Measurements from ENCODE around the gene CUBN. TPM values are rescaled to one million over a fixed set of nuclear protein-coding genes. Genes with fewer than 3 reads are reported as not detected.
A peak's percentile ranks its signal among the peaks of the same experiment; 100 is the strongest.

CUBN gene
- total RNA-seq, 1 donor from 2014 or later: 0.22 TPM

DNA sequence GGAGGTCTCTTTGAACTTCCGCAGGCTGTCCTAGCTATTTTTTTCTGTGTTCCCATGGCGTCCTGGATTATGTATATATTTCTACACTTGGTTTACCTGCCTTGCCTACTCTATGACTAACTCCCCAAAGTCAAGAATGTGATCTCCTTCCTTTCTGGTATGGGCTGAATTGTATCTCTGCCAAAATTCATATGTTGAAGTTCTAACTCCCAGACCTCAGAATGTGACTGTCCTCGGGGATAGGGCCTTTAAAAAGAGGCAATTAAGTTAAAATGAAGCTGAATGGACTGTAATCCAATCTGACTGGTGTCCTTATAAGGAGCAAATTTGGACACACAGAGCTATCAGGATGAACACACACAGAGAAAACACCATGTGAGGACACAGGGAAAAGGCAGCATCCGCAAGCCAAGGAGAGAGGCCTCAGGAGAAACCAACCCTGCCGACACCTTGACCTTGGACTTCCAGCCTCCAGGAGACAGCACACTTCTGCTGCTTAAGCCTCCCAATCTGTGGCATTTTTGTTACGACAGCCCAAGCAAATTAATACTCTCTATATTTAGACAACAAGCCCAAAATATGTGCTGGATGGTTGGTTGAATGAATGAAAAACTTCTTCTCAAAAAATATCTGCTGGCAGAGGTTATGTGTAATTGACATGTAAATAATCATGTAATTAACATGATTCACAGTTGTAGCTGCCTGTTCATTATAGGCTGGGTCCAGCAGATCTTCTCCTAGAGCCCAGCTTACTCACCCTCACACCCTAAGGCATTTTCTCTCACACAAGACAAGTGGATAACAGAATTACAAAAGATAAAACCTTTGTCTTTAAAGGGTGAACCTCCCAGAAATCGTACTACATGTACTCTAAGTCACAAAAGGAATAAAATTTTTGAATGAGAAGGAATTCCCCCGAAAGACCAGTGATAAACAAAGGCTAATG, 123.7 kb downstream of the CUBN start:
- intact Hi-C loops (cut with DNase I): no loop called here
- DNase-seq (no peak), ATAC-seq (ENCODE audit: poor library complexity) (no peak)

DNA sequence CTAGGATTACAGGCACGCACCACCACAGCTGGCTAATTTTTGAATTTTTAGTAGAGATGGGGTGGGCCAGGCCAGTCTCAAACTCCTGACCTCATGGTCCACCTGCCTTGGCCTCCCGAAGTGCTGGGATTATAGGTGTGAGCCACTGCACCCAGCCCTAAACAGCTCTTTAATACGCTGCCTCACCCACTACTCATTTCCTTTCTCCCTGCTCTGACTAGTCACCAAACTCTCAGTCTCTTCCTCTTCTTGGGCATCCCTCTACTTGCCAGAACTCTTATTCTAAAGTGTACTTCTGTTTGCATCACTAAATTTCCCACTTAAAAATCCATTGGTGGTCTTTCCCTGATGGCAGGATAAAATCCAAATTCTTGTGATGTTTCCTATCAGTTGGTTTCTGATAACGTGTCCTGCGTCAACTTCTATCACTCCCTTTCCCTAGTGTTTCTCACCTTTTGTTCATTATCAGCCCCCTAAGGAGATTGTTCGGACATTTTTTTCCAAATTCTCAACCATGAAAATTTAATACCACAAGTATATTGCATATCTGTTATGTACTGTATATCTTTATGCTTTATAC, 124.7 kb downstream of the CUBN start:
- intact Hi-C loops (cut with DNase I): no loop called here
- no peak for ATAC-seq (ENCODE audit: poor library complexity)
- DNase-seq: no peak

DNA sequence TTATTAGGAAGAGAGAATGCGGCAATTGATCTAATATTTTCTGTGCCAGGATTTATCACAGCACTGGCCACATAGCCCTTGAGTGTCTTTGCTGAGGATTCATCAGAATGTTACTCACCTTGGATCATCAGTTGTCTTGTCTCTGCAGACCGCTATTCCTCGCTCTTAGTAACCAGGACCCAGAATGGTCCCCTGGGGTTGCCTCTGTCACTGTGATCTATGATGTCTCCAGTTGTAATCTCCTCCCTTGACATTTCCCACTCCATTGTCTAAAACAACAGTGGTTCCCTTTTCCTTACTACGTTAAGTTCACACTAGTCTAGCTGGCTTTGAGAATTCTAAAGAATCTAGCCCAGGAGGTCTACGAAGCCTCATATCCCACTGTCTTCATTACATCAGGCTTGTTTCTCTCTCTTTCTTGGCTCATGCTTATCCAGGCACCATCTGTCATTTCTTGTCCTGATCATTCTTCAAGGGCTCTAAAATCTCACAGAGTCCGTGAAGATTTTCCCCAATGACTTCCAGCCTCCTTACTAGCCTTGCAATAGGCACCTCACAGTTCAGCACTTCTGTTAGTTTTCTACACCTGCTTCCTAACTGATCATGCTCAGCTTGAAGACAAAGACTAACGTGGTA, 125.8 kb downstream of the CUBN start:
- ATAC-seq (ENCODE audit: poor library complexity) (no peak), DNase-seq (no peak)
- intact Hi-C loops (cut with DNase I): no loop called here

DNA sequence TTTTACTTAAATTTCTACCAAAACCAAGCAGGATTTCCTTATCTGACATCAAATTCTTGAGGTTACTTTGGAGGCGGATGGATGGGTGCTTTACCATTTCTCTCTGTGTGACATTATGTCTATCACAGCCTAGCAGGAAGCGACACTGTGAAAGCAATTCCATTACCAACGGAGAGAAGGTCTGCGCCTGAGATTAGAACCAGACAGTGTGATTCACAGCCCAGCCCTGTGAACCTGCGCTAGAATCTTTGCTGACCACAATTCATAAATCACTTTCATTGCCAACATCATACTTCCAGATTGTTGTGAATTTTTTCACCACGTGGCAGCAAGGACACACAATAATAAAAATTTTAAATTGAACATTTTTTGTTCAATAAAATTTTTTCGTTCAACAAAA, 126.5 kb downstream of the CUBN start:
- intact Hi-C loops (cut with DNase I): no loop called here

DNA sequence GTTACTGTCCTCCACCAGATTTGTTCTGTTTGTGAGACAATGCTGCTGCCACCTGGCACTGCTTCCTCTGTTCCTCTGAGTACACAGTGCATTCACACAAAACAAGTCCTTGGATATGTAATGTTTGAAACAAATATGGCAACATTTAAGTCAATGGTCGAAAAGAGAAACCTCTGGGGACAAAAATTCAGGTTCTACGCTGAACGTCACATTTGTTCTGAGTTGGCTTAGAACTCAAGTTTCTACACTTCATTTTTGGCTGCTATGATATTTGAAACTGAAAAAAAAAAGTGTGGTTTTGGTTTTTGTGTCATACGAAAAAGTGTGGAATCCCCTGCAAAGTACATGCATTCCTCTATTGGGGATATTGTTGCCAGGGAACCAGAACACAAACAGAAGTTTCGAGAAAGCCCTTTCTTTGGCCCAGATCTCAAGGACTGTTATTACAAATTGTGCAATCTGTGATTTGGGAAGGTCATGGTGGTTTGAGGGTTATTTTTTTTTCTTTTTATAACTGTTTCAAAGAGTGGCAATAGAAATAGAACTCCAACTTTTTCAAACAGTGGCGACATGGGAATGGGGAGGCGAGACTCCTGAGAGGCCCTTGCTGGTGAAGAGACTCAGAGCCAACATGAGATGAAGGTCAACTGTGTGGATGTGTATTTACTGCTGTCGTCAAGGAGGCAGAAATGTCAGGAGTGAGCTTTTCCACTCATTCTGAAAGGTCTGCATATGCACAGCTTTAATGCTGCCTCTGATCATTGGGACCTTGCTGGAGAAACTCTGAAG, 127.5 kb downstream of the CUBN start:
- ATAC-seq (ENCODE audit: poor library complexity) (peak; percentile 87), DNase-seq (peak; percentile 73)
- intact Hi-C loops (cut with DNase I): no loop called here

More for the DNA sequence above, 126.5 kb downstream of the CUBN start:
- ATAC-seq (ENCODE audit: poor library complexity): no peak
- DNase-seq: no peak

DNA sequence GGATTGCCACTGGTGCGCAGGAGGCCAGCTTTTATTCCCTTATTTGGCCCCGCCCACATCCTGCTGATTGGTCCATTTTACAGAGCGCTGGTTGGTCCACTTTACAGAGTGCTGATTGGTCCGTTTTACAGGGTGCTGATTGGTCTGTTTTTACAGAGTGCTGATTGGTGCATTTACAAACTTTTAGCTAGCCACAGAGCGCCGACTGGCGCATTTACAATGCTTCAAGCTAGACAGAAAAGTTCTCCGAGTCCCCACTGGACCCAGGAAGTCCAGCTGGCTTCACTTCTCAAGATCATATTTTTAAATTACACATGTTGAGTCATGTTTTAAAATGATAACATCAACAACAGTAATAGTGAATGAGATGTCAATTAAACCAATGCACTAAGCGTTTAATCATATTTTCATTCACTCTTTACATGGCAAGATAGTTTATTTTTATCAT, 128.3 kb downstream of the CUBN start:
- peak; percentile 72 for DNase-seq
- ATAC-seq (ENCODE audit: poor library complexity): peak; percentile 56
- intact Hi-C loops (cut with DNase I): no loop called here

DNA sequence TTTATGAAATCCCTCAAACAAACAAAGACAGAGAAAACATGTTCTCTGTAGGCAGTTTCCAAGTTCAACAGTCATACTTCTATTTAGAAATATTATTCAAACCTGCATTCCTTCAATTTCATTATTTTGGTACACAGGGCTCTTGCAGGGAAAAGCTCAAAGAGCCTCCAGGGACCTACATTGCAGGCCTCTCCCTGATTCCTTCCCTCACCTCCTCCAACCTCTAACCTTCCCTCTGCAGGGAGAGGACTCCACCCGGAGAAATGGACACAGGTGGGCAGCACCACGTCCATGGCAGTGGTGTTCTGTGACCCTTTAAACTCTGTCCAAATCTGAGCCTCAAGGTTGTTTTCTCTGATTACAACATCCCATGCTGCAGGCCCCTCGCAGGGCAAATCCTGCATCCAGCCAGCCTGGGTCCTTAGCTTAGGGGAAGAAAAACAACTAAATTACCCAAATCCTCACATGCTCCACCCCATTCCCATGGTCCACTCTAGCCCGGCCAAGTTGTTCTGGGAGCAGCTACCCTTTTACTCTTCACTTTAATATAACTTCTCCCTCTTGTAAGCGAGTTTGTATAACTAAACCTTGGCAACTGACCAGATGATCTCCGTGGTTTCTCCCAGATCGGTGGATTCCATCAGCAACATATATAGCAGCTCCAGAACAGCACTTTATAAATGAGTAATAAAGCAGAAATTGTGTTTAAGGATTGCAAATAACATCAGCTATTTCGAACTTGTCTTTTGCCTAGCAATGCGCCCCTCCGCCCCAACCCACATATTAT, 129.8 kb downstream of the CUBN start:
- ATAC-seq (ENCODE audit: poor library complexity) (no peak), DNase-seq (no peak)
- intact Hi-C loops (cut with DNase I): no loop called here

DNA sequence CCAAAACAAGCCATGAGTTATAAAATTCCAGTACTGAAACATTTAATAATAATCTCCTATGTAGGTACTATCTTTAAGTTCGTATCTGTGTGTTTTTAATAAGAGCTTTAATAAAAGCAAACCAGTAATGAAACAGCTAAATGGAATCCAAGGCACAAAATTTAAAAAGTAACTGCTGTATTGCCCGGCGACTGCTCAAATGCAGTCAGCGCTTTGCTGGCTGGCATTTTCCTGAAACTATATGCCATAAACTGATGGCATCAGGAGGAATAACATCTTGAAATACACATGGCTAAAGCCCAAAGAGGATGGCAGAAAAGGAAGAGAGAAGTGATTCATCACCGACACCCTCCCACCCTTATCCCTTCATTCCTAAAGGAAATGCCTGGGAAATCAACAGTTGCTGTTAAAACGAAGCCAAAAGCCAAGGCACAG, 133.1 kb downstream of the CUBN start:
- no peak for DNase-seq
- ATAC-seq (ENCODE audit: poor library complexity): no peak
- intact Hi-C loops (cut with DNase I): no loop called here

DNA sequence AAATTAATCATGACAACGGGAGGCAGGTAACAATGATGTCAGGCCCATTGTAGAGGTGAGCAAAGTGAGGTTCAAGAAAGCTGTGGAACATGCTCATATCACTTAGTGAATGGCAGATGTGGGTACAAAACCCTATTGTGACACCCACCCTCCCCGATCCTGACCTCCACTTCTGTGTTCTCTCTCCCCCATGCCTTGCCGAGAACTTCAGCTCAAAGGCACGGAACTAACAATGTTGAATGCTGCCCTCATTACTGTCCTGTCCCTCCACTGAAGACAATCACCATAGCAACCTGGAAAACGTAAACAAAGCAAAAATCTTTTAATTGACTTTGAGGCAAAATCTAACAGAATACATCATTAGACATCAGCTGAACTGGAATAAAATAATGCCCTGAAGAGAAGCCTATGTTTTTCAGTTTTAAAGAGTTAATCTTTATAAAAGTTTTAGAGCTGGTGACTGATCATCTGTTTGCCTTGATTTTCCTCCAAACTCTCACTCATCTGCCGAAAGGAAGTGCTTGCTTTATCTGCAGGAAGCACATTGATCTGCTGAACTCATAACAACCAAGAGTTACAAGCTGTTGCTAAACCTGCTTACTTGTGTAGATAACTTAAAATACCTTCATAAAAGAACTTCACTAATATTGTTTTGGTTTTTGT, 133.6 kb downstream of the CUBN start:
- DNase-seq (no peak), ATAC-seq (ENCODE audit: poor library complexity) (peak; percentile 66)
- intact Hi-C loops (cut with DNase I): no loop called here

DNA sequence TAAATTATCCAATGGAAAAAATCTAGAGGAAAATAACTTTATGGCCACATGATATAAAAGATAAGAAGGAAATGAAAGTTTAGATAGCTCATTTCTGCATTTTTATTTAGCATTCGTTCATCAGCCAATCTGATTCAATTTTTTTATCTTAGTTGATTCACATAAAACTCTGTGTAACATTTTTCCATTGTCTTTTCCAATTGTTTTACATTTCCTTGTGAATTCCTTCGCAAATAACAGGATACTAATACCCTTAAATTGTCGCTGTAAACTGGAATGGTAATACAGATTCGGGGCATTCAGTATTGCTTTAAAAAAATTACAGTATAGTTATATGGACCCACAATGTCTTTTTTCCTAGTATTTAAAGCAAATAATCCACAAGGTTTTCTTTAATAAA, 136.4 kb downstream of the CUBN start:
- DNase-seq (no peak), ATAC-seq (ENCODE audit: poor library complexity) (no peak)
- intact Hi-C loops (cut with DNase I): no loop called here

DNA sequence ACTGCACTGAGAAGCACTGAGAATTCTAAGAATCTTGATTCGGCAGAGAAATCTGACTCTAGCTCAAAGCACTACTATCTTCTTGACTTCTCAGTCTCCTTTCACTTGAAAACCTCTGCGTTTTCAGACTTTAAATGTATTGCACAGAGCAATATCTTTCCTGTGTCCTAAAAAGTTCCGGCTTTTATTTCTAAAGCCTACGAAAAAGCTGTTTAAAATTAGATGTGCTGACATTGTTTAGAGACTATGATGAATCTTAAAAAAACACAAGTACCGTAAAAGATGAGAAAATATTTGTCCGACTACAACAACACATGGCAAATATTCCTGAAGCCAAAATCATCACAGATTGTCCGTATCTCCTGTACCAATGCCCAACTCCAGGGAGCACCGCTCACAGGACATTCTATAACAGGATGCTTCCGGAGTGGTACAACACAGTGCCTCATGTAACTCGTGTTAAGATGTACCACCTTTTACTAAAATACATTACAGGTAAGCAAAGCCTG, 136.9 kb downstream of the CUBN start:
- ATAC-seq (ENCODE audit: poor library complexity): no peak
- intact Hi-C loops (cut with DNase I): no loop called here
- DNase-seq: no peak

DNA sequence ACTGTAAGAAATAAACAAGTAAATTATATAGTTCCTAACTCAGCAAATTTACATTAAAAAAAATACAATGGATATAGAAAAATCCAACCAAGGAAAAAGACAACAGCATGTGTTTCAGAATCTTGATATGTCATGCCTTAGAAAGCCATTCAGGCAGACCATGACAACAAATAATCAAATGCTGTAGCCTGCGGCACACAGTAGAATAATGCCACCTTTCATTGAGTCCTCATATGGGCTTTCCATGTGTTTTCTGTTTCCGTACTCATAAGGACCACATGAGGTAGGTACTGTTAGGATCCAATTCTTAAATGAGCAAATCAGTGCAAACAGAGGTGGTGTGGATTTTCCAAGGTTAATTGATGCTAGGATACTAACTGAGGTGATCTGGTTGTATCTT, 138.6 kb downstream of the CUBN start:
- intact Hi-C loops (cut with DNase I): no loop called here
- DNase-seq (no peak), ATAC-seq (ENCODE audit: poor library complexity) (no peak)

DNA sequence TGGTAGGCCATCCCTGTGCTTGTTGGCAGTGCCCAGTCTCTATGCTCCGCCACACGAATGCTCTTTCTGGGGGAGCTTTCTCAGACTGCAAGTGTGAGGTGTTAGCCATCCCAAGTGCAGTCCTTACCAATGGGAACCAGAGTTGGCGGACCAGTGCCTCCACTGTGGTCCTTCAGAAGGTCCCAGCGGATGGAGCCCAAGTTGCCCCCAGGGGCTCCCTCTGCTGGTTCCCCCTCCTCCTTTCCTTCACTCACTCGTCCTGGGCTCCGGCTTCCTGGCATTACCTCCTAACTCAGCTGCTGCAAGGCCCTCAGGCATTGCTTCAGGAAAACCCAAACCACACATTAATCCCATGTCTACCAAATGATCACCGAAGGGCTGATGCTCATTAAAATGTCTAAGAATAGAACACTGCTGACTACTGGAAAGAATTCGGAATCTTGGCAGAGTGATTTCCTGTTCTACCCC, 139.8 kb downstream of the CUBN start:
- intact Hi-C loops (cut with DNase I): no loop called here
- no peak for ATAC-seq (ENCODE audit: poor library complexity)

DNA sequence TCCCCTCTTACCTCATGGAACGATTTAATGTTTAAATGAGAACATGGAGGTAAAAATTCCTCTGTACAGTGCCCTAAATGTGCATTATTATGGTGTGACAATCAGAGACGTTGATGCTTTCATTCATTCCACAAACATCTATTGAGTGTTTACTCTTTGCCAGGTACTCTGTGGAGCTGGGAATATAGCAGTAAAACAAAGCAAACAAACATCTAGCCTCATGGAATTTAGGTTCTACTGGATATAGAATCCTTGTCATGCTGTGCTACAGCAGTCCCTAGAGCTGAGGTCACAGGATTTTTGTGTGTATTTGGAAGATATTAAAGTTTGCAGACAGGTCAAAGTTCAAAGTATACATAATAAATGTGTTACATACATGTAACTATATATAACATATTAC, 140.7 kb downstream of the CUBN start:
- ATAC-seq (ENCODE audit: poor library complexity): no peak
- intact Hi-C loops (cut with DNase I): no loop called here
- DNase-seq: no peak

More for the DNA sequence above, 139.8 kb downstream of the CUBN start:
- no peak for DNase-seq

DNA sequence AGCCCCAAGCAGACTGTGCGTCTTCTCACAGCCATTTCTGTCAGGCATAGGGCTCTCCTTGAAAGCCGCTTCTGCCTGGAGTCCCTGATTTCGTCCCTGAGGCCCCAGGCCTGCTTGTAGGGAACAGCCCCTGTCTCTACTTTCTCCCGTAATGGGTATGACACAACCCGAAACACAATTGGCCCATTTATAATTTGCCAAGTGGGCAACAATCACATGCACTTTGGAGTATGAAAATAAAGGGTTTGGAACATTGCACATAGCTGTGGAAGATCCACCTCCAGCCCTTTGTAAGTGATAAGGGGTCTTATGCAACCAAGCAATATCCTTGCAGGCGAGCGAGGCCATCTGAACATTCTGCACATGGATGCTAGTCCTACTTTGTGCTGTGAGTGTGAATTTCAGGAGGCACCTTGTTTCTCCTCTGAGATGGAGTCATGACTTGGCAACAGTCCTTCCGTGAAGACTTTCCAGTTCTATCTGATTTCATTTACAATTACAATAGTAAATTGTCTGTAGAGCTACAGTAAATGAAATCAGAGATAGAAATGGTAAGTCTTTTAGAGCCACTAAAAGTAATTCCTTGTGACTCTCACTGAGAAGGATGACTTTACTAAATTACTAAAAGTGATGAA, 141.5 kb downstream of the CUBN start:
- intact Hi-C loops (cut with DNase I): no loop called here
- DNase-seq: no peak
- no peak for ATAC-seq (ENCODE audit: poor library complexity)

DNA sequence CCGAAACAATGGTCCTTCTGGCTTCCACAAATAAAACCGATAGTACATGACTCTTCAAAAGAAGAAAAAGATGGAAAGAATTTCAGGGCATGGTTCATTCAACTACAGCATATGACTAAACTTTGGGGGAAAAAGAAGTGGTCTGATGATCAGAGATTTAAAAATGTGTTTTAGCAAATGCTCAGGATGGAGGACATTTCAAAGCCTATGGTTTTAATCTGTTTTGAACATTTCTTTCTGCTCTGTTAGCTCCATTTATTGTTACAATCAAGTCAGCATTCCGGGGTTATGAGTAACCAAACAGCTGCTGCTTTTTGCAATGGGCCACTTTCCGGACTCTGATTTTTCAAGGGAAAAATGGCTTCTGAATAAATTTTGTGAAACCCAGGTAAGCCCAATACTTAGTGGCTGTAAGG, 142.4 kb downstream of the CUBN start:
- peak; percentile 48 for ATAC-seq (ENCODE audit: poor library complexity)
- intact Hi-C loops (cut with DNase I): no loop called here

More for the DNA sequence above, 142.4 kb downstream of the CUBN start:
- no peak for DNase-seq

Data from Right ventricle myocardium superior (tissue), 1 donor.